Activated T-cell treated with anti-CD3 and anti-CD28 coated beads for 48 hours (primary cell): ENCODE measurements around the gene DCST1.

Experiments used
- DNase-seq: peaks from one replicate; pipeline ENCODE4 v3.0.0-alpha.2; 2020; ENCODE audit warnings: low read depth

Gene DCST1

GRCh38 chr1:155032886-155033285, 738 bp upstream of the DCST1 start:
- DNase-seq = no peak

- DNase-seq = no peak
Observed at GRCh38 chr1:155034318-155035208, 939 bp downstream of the DCST1 start.

GRCh38 chr1:155035936-155036335, 2.3 kb downstream of the DCST1 start:
- DNase-seq = no peak

DNA sequence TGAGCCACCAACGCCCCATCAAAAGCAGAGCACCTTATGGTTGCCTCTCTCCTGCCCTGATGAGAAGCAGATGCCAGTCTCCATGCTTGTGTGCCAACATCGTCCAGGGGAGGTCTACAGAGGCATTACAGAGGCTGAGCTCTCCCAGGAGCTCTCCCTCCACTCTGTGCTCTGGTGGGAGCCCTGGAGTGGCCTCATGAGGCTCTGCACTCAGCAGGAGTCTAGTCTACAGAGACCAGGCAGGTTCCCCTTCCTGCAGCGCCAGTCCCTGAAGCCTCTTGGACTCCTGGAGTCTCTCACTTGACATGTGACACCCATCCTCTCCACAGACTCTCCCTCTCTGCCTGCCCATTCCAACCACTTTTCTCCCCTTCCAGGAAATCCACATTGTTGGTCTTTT, 3.4 kb downstream of the DCST1 start:
- no peak for DNase-seq

GRCh38 chr1:155037851-155038441, 4.3 kb downstream of the DCST1 start:
- no peak for DNase-seq

- DNase-seq = no peak
Observed at GRCh38 chr1:155038602-155039307, 5.1 kb downstream of the DCST1 start.

DNA sequence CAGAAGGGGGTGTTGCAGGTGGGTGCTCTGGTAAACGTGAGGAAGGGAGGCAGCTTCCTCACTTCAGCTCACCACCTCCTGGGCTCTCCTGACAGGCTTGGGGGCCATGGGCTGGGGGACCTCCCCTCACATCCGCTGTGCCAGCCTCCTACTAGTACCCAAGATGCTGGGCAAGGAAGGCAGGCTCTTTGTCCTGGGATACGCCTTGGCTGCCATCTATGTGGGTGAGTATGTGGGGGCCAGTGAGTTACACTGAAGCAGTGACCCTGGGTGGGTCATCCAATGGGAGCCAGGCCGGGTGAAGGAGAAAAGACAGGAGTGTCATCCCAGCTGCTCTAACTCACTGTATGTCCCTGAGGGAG, 5.7 kb downstream of the DCST1 start:
- DNase-seq = no peak

DNA sequence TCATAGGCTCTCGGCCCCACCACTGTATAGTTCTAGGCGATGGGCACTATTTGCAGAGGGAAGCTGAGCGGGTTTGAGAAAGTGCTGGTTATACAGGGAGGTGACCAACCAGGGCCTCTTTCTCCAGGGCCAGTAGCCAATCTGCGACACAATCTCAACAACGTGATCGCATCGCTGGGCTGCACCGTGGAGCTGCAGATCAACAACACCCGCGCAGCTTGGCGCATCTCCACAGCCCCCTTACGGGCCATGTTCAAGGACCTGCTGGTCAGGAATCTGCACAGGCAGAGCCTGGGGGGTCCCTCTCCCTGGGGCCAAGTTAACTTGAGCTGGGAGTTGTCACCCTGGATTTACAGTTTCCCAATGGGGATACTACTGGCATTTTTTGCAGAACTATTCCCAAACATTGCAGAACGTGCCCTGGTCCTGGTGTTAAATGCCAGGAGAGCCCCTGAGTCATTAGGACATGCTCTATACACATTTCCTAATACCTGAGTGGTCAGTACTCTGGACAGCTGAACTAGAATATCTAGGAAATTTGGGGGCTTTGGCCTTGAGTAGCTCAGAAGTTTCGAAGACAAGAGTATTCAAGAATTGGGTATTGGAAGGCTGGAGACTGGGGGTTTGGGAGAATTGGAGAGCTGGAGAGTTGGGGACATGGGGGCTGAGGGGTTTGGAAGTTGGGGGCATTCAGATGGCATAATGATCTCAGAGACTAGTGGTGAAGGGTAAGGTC, 6.9 kb downstream of the DCST1 start:
- DNase-seq = no peak

DNA sequence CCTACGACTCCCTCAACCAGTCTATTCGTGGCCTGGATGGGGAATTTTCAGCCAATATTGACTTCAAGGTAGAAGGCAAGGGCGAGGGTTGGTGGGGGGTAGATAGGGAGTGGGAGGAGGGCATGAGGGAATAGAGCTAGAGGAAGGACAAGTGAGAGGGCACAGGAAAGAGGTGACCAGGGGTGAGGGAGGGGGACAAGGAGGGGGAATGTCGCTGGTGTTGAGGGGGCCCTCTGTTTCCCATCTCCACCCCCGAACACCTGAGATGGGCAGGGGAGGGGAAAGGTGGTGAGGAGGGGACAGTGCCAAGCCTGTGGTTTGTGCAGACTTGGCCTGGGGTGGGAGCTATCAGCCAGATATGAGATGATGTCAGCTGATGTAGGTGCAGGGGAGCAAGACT, 9.2 kb downstream of the DCST1 start:
- no peak for DNase-seq

GRCh38 chr1:155043301-155043702, 9.7 kb downstream of the DCST1 start:
- no peak for DNase-seq

DNA sequence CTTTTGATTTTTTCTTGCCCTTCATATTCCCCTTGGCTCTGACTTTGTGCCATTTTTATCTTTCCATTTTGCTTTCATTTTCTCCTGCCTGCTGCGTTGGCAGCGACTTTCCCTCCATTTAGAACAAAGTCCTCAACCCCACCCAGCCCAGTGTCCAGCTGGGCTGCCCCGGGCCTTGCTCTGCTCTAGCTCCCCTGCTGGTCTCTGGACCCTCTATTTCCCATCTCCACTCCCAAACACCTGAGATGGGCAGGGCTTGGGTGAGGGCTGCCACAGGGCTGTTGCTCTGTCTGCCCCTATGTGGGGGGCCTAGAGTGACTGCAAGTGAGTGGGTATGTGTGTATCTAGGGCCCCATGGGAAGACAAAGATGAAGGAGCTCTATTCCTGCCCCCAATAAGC, 10.2 kb downstream of the DCST1 start:
- no peak for DNase-seq

DNA sequence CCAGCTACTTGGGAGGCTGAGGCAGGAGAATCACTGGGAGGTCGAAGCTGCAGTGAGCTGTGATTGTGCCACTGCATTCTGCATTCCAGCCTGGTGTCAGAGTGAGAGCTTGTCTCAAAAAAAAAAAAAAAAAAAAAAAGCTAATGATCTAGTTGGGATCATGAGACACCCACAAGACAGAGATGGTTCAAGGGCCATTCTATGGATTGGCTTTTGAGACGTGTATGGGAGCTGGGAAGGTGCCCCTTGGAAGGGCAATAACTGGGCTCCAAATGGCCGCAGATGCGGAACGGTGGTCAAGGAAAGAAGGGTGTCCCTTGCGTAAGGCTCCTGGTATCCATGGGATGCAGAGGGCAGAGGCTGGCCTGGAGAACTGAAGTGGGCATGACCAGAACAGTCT, 10.7 kb downstream of the DCST1 start:
- no peak for DNase-seq

- DNase-seq = no peak
Observed at GRCh38 chr1:155044812-155045657, 11.4 kb downstream of the DCST1 start.

GRCh38 chr1:155048449-155049334, 15.1 kb downstream of the DCST1 start:
- DNase-seq = no peak

DNA sequence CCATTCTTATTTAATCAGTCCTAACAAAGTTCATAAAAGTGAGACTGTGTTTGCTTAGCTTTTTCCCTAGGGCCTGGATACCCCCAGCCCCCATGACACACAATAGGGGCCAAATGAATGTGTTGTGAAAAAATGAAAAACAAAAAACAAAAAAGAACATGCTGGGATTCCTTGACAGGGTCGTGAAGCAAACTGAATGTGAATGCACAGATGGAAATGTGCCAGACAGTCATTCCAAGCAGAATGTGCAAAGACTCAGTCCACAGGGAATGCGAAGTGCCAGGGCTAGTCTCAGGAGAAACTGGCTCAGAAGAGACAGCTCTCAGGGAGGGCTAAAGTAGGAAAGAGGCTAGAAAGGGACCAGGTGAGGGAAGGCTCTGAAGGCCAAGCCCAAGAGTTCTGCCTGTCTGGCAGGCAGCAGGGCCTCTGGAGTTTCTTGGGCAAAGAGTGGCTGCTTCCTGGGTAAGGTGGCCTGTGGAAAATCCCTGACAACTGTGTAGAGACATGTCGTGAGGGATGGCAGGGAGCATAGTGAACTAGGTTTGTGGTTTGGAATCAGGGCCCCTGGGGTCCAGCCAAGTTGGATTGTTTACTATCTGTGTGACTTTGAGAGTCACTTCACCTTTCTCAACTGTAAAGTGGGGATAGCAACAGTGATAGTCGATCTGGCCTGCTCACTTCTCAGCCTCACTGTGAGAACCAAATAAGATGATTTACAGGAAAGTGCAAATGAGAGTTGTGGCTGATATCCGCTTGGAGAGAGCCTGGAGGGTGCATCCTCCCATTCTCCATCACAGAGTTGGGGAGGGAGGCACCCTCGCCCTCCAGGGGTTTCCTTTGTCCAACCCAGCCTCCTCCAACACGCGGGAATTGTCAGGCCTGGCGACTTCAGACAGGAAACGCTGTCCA, 16.3 kb downstream of the DCST1 start:
- no peak for DNase-seq

DNA sequence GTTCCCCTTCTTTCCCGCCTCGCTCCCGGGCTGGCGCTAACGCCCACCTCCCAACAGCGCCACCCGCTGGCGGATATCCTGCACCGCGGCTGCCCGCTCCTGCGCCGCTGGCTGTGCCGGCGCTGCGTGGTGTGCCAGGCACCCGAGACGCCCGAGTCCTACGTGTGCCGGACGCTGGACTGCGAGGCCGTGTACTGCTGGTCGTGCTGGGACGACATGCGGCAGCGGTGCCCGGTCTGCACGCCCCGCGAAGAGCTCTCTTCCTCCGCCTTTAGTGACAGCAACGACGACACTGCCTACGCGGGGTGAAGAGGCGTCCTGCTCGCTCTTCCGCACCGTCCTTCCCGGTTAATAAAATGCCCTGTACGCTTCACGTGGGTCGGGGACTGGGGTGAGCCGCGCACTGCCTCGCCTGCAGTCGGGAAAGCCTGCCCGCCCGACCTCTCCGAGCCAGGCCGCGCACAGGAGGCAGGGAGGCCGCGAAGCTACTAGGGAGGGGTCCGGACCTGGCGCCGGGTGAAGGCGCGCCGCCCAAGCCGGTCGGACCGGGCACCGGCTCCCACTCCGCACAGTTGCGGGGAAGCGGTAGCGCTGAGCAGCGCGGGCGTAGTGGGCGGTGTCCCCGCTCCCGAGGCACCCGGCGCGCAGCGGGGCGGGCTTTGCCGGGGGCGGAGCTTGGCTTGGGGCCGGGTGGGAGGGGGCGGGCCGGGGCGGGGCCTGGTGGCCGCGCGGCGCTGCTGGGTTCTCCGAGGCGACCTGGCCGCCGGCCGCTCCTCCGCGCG, 17.1 kb downstream of the DCST1 start, which contains the start of gene ADAM15:
Gene ADAM15, plus strand, starts transcription at position 757 of the 782 bp plus-strand sequence. CDS start 71 bp downstream, outside the sequence.
- peak; percentile 82 for DNase-seq

DNA sequence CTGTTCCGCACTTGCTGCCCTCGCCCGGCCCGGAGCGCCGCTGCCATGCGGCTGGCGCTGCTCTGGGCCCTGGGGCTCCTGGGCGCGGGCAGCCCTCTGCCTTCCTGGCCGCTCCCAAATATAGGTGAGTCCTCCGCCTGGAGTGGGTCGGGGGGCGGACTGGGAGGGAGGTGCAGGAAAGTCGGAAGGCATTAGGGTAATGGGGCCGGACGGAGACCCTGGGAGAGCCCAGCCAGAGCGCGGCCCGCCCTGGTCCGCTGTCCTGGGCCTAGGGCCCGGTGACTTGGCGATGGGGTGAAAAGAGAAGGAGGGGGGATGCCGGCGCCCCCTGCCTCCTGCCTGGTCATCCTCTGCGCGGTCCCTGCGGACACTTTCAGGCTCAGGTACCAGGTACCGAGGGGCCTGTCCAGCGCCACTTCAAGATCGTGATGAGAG, 17.7 kb downstream of the DCST1 start:
- DNase-seq = no peak

GRCh38 chr1:155051777-155052398, 18.3 kb downstream of the DCST1 start:
- no peak for DNase-seq
